Measurements from ENCODE around the gene PTMA.
"Not testable (repeated sequence)": the region's sequence is repeated elsewhere in the genome, so short reads cannot be mapped to it uniquely, and the experiment has no call there.

Gene PTMA

GRCh38 chr2:231743376-231744116, 35.2 kb downstream of the PTMA start:
- Histone ChIP-seq H3K4me1 (ENCODE audit: low read length) (no peaks in the 10 kb centered on the region), H3K9ac (ENCODE audit: low read length) (no peak overlapping the region), H2AFZ (ENCODE audit: low read depth, low read length) (no peak overlapping the region), H3K27me3 (ENCODE audit: low read depth, low read length) (no peaks in the 10 kb centered on the region), H3K9me3 (ENCODE audit: insufficient read depth, low read length) (no peaks in the 10 kb centered on the region), H4K20me1 (ENCODE audit: insufficient read depth, low read length) (no peaks in the 10 kb centered on the region), H3K79me2 (ENCODE audit: low read length) (no peaks in the 10 kb centered on the region), H3K36me3 (replicated peaks; ENCODE audit: low read depth, low read length) (no peaks in the 10 kb centered on the region), H3K27ac (ENCODE audit: low read length) (no peak overlapping the region), H3K4me2 (ENCODE audit: low read length) (no peak overlapping the region), H3K4me3 (ENCODE audit: low read length) (no peak overlapping the region)
- TF ChIP-seq EZH2phosphoT487 (IDR thresholded peaks at IDR 0.05; ENCODE audit: low read depth) (no peak), CTCF (IDR thresholded peaks at IDR 0.05; ENCODE audit: low read depth, low read length) (no peak)

- no peaks in the 10 kb centered on the region for H3K9me3 ChIP-seq (ENCODE audit: insufficient read depth, low read length)
- no peak overlapping the region for H3K27ac ChIP-seq (ENCODE audit: low read length)
- no peak overlapping the region for H3K9ac ChIP-seq (ENCODE audit: low read length)
- H3K79me2 ChIP-seq (ENCODE audit: low read length): no peaks in the 10 kb centered on the region
- H2AFZ ChIP-seq (ENCODE audit: low read depth, low read length): no peak overlapping the region
- no peak overlapping the region for H3K4me2 ChIP-seq (ENCODE audit: low read length)
- H3K4me1 ChIP-seq (ENCODE audit: low read length): no peaks in the 10 kb centered on the region
- no peaks in the 10 kb centered on the region for H3K36me3 ChIP-seq (replicated peaks; ENCODE audit: low read depth, low read length)
- TF ChIP-seq EZH2phosphoT487 (IDR thresholded peaks at IDR 0.05; ENCODE audit: low read depth) (no peak), CTCF (IDR thresholded peaks at IDR 0.05; ENCODE audit: low read depth, low read length) (no peak)
- H3K27me3 ChIP-seq (ENCODE audit: low read depth, low read length): no peaks in the 10 kb centered on the region
- no peak overlapping the region for H3K4me3 ChIP-seq (ENCODE audit: low read length)
- no peaks in the 10 kb centered on the region for H4K20me1 ChIP-seq (ENCODE audit: insufficient read depth, low read length)
Measured at GRCh38 chr2:231745303-231746038, 37.1 kb downstream of the PTMA start.

- not testable (repeated sequence) for H3K27ac ChIP-seq (ENCODE audit: low read length); H3K4me3 ChIP-seq (ENCODE audit: low read length)
Measured at GRCh38 chr2:231748153-231748896, 40.0 kb downstream of the PTMA start.

DNA sequence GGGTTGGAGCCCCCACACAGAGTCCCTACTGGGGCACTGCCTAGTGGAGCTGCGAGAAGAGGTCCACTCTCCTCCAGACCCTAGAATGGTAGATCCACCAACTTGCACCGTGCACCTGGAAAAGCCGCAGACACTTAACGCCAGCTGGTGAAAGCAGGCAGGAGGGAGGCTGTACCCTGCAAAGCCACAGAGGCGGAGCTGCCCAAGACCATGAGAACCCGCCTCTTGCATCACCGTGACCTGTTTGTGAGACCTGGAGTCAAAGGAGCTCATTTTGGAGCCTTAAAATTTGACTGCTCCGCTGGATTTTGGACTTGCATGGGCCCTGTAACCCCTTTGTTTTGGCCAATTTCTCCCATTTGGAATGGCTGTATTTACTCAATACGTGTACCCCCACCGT, 40.7 kb downstream of the PTMA start:
- not testable (repeated sequence) for H3K79me2 ChIP-seq (ENCODE audit: low read length); H3K36me3 ChIP-seq (replicated peaks; ENCODE audit: low read depth, low read length); H3K4me2 ChIP-seq (ENCODE audit: low read length); H3K27ac ChIP-seq (ENCODE audit: low read length); H3K9ac ChIP-seq (ENCODE audit: low read length); H3K27me3 ChIP-seq (ENCODE audit: low read depth, low read length); H3K9me3 ChIP-seq (ENCODE audit: insufficient read depth, low read length); H2AFZ ChIP-seq (ENCODE audit: low read depth, low read length); H3K4me3 ChIP-seq (ENCODE audit: low read length); H3K4me1 ChIP-seq (ENCODE audit: low read length); H4K20me1 ChIP-seq (ENCODE audit: insufficient read depth, low read length)

More at GRCh38 chr2:231748153-231748896, 40.0 kb downstream of the PTMA start:
- not testable (repeated sequence) for H3K79me2 ChIP-seq (ENCODE audit: low read length); H3K9me3 ChIP-seq (ENCODE audit: insufficient read depth, low read length); H3K4me1 ChIP-seq (ENCODE audit: low read length); H3K36me3 ChIP-seq (replicated peaks; ENCODE audit: low read depth, low read length); H3K27me3 ChIP-seq (ENCODE audit: low read depth, low read length); H3K4me2 ChIP-seq (ENCODE audit: low read length); H2AFZ ChIP-seq (ENCODE audit: low read depth, low read length); H4K20me1 ChIP-seq (ENCODE audit: insufficient read depth, low read length); H3K9ac ChIP-seq (ENCODE audit: low read length)

All from OCI-LY3 (cell line).